Liver (tissue), 3 donors: Measurements from ENCODE around the gene RTN4R.

Experiments
- CTCF ChIP-seq: fragments of 150-350 bp; IDR thresholded peaks from 2 replicates; pipeline ENCODE4 v1.5.1; 2017; ENCODE audit warnings: improper control_type of control experiment, low read depth, low read length; ENCODE audit not compliant: missing input control
- EGR1 ChIP-seq, 2 donors: IDR thresholded peaks; 2 replicates each; pipeline ENCODE4 v1.6.1; 2016 to 2018; ENCODE audit warnings: antibody characterized with exemption in 2 of 2, low read depth in 2 of 2
- GABPA ChIP-seq, 2 donors: IDR thresholded peaks in 1 of 2; conservative IDR thresholded peaks in 1 of 2; 2 replicates each; pipeline ENCODE4 v1.6.1; 2016; ENCODE audit warnings: antibody characterized with exemption in 2 of 2, mild to moderate bottlenecking in 1 of 2, moderate library complexity in 1 of 2
- RXRA ChIP-seq, 2 donors: IDR thresholded peaks; 2 replicates each; pipeline ENCODE4 v1.6.1; 2017 to 2018; ENCODE audit warnings: antibody characterized with exemption in 2 of 2, mild to moderate bottlenecking in 1 of 2
- TAF1 ChIP-seq: conservative IDR thresholded peaks from 2 replicates; pipeline ENCODE4 v1.6.1; 2016; ENCODE audit warnings: antibody characterized with exemption, mild to moderate bottlenecking
- YY1 ChIP-seq: IDR thresholded peaks from 2 replicates; pipeline ENCODE4 v1.6.1; 2016; ENCODE audit warnings: antibody characterized with exemption, mild to moderate bottlenecking
- TF ChIP-seq, protein P1 (sequence below): IDR thresholded peaks from 2 replicates; pipeline ENCODE4 v1.6.1; 2016; ENCODE audit warnings: antibody characterized with exemption, mild to moderate bottlenecking
- donor health status: healthy.
- donor health status: healthy.

DNA sequence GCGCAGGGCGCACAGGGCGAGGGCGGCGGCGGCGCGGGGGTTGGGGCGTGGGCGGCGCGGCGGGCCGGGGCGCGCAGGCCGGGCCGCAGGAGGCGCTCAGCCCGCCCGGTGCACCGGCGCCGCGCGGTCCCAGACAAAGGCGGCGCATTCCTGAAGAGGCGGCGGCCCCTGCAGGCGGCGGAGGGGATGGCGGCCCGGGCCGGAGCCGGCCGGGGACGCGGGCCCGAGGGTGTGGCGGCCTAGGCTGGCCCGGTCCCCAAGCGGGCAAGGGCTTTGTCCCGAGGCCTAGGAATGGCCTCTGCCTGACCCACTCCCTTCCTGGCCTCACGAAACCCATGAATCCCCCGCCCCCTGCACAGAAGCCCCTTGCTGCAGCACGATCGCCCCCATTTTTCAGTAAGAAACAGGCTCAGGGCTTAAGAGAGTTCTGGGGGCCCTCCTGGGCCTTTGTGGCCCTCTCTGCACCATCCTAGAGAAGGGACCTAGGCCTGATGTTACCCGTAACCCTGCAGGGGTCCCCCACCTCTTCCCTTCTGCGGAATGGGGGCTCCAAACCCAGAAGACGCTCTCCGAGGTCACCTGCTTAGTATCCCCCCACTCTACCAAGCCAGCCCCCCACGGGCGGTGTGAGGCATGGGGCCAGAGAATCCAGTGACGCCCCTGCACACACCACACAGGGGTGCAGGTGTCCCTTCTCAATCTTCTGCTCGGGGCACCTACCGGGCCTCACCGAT, at the start of gene RTN4R:
- TF ChIP-seq CTCF = peak; percentile 84
- TF ChIP-seq EGR1 (IDR thresholded peaks at IDR 0.05; ENCODE audit: low read depth in 2 of 2) = no peak
- TF ChIP-seq TAF1 = no peak
- TF ChIP-seq GABPA (IDR thresholded peaks at IDR 0.05 in 1 of 2, conservative IDR thresholded peaks at IDR 0.05 in 1 of 2) = no peak
- TF ChIP-seq, protein P1, sequence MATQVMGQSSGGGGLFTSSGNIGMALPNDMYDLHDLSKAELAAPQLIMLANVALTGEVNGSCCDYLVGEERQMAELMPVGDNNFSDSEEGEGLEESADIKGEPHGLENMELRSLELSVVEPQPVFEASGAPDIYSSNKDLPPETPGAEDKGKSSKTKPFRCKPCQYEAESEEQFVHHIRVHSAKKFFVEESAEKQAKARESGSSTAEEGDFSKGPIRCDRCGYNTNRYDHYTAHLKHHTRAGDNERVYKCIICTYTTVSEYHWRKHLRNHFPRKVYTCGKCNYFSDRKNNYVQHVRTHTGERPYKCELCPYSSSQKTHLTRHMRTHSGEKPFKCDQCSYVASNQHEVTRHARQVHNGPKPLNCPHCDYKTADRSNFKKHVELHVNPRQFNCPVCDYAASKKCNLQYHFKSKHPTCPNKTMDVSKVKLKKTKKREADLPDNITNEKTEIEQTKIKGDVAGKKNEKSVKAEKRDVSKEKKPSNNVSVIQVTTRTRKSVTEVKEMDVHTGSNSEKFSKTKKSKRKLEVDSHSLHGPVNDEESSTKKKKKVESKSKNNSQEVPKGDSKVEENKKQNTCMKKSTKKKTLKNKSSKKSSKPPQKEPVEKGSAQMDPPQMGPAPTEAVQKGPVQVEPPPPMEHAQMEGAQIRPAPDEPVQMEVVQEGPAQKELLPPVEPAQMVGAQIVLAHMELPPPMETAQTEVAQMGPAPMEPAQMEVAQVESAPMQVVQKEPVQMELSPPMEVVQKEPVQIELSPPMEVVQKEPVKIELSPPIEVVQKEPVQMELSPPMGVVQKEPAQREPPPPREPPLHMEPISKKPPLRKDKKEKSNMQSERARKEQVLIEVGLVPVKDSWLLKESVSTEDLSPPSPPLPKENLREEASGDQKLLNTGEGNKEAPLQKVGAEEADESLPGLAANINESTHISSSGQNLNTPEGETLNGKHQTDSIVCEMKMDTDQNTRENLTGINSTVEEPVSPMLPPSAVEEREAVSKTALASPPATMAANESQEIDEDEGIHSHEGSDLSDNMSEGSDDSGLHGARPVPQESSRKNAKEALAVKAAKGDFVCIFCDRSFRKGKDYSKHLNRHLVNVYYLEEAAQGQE = no peak
- TF ChIP-seq RXRA (IDR thresholded peaks at IDR 0.05) = no peak
- no peak for TF ChIP-seq YY1
